Cardiac muscle cell (in vitro differentiated cells and primary cell): ENCODE measurements around the gene FOXK1. TPM values are rescaled to one million over a fixed set of nuclear protein-coding genes. Genes with fewer than 3 reads are reported as not detected.
A peak's percentile ranks its signal among the peaks of the same experiment; 100 is the strongest.
"Not testable (repeated sequence)": the region's sequence is repeated elsewhere in the genome, so short reads cannot be mapped to it uniquely, and the experiment has no call there.

ENCODE experiments used
- DNase-seq, 2 donors: peaks; one replicate each; pipeline versions ENCODE4 v3.0.0 to v3.0.0-alpha.2; 2010 to 2017; ENCODE audit warnings: low read depth in 1 of 2, low spot score in 1 of 2
- H3K27ac ChIP-seq: fragments of 200-600 bp; sonication (generic); 2 replicates; pipeline ENCODE4 v1.5.1; 2016
- H3K27me3 ChIP-seq: fragments of 200-600 bp; sonication (generic); 2 replicates; pipeline ENCODE4 v1.6.0; 2016; ENCODE audit warnings: control low read depth
- H3K36me3 ChIP-seq: fragments of 200-600 bp; sonication (generic); 2 replicates; pipeline ENCODE4 v1.5.1; 2016; ENCODE audit warnings: control low read depth
- H3K4me1 ChIP-seq: fragments of 200-600 bp; sonication (generic); 2 replicates; pipeline ENCODE4 v1.8.1; 2017; ENCODE audit warnings: low read depth, mild to moderate bottlenecking, mixed run types
- H3K4me3 ChIP-seq: fragments of 200-600 bp; sonication (generic); 2 replicates; pipeline ENCODE4 v1.5.1; 2016; ENCODE audit warnings: mild to moderate bottlenecking
- H3K9me3 ChIP-seq: fragments of 200-600 bp; sonication (generic); 2 replicates; pipeline ENCODE4 v1.5.1; 2017; ENCODE audit warnings: low read depth, mild to moderate bottlenecking, control low read depth
- CTCF ChIP-seq: IDR thresholded peaks from 2 replicates; pipeline ENCODE4 v1.5.1; 2012; ENCODE audit warnings: low read depth, mild to moderate bottlenecking, low read length
- polyA plus RNA-seq: library from polyadenylated mRNA; unstranded; fragments of >200 nt; fragmentation: Nextera tagmentation; extraction: Ambion mirVana; gene quantifications from 2 replicates; pipeline ENCODE4 v1.2.1, GENCODE V29; 2016
- total RNA-seq: library from RNA; depleted of rRNA; stranded (reverse); fragments of >200 nt; gene quantifications from 2 replicates; pipeline ENCODE4 v1.2.3, GENCODE V29; 2016

The FOXK1 gene
- total and polyA plus RNA-seq, 2 experiments from 2014 or later = 8.7 to 55.0 TPM

- no peak for TF ChIP-seq CTCF
- Histone ChIP-seq H3K27me3 (no peaks in the 10 kb centered on the region), H3K9me3 (no peaks in the 10 kb centered on the region), H3K4me1 (no peaks in the 10 kb centered on the region), H3K27ac (no peak overlapping the region), H3K36me3 (no peaks in the 10 kb centered on the region), H3K4me3 (no peak overlapping the region)
- no peak for DNase-seq
Measured at GRCh38 chr7:4670791-4671190, 11.3 kb upstream of the FOXK1 start.

DNA sequence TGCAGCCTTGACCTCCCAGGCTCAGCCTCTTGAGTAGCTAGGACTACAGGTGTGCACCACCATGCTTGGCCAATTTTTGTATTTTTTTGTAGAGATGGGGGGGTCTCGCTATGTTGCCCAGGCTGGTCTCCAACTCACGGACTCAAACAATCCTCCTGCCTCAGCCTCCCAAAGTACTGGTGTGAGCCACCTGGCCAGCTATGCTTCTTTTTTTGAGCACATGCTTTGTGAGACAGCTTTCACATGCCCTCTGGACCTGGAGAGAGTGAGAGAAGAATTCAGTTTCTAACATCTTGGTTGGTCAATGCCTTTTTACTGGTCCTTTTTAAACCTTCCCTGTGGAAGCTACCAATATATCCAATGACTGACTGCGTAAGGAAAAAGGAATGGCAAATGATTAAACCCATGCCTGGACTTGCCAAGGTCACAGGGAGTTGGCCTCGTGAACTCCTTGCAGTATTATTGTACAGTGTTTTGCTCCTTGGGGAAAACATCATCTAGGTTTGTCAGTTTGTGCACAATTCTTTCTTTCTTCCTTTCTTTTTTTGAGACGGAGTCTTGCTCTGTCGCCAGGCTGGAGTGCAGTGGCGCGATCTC, 6.2 kb upstream of the FOXK1 start:
- no peaks in the 10 kb centered on the region for H3K9me3 ChIP-seq
- DNase-seq = no peak
- TF ChIP-seq CTCF = no peak
- H3K27me3 ChIP-seq = no peaks in the 10 kb centered on the region
- no peaks in the 10 kb centered on the region for H3K4me1 ChIP-seq
- H3K4me3 ChIP-seq = no peak overlapping the region
- no peak overlapping the region for H3K27ac ChIP-seq
- no peaks in the 10 kb centered on the region for H3K36me3 ChIP-seq

DNA sequence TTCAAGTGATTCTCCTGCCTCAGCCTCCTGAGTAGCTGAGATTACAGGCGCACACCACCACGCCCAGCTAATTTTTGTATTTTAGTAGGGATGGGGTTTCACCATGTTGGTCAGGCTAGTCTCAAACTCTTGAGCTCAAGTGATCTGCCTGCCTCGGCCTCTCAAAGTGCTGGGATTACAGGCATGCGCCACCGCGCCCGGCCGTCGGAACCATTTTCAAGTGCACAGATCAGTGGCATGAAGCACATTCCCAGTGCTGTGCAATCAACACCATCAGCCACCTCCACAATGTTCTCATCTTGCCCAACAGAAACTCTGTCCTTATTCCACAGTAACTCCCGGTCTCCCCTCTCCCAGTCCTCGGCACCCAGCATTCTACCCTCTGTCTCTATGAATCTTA, 4.6 kb upstream of the FOXK1 start:
- not testable (repeated sequence) for H3K27ac ChIP-seq, H3K4me1 ChIP-seq, H3K27me3 ChIP-seq, DNase-seq, H3K4me3 ChIP-seq, H3K9me3 ChIP-seq, H3K36me3 ChIP-seq

DNA sequence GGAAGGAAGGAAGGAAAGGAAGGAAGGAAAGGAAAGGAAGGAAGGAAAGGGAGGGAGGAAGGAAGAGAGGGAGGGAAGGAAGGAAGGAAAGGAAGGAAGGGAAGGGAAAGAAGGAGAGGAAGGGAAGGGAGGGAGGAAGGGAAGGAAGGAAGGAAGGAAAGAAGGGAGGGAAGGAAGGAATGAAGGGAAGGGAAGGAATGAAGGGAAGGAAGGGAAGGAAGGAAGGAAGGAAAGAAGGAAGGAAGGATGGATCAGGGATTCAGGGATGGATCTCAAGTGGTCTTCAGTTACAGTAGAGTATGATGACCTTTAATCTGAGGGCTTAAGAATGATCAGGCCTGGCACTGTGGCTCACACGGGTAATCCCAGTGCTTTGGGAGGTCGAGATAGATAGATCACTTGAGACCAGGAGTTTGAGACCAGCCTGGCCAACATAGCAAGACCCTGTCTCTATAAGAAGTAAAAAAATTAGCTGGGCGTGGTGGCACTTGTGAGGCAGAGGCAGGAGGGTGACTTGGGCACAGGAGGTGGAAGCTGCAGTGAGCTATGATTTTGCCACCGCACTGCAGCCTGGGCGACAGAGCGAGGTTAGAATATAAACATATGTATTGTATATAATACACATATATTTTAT, 760 bp upstream of the FOXK1 start:
- no peak for DNase-seq
- Histone ChIP-seq H3K9me3 (no peaks in the 10 kb centered on the region), H3K27me3 (peaks cover 6% of the 10 kb centered on the region), H3K4me1 (no peaks in the 10 kb centered on the region), H3K27ac (no peak overlapping the region), H3K4me3 (no peak overlapping the region), H3K36me3 (no peaks in the 10 kb centered on the region)
- TF ChIP-seq CTCF = no peak

DNA sequence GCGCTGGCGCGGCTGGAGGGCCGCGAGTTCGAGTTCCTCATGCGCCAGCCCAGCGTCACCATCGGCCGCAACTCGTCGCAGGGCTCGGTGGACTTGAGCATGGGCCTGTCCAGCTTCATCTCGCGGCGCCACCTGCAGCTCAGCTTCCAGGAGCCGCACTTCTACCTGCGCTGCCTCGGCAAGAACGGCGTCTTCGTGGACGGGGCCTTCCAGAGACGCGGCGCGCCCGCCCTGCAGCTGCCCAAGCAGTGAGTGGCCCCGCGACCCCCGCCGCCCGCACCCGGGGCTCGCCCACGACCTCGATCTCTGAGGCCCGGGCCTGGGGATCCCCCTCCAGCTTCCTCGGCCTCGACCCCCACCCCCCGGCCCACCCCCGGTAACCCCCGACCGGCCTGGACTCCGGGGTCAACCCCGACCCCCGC, 537 bp downstream of the FOXK1 start:
- peak overlapping the region; percentile 84 for H3K27ac ChIP-seq
- peak; percentile 50 to 52 for DNase-seq
- TF ChIP-seq CTCF = peak; percentile 2

DNA sequence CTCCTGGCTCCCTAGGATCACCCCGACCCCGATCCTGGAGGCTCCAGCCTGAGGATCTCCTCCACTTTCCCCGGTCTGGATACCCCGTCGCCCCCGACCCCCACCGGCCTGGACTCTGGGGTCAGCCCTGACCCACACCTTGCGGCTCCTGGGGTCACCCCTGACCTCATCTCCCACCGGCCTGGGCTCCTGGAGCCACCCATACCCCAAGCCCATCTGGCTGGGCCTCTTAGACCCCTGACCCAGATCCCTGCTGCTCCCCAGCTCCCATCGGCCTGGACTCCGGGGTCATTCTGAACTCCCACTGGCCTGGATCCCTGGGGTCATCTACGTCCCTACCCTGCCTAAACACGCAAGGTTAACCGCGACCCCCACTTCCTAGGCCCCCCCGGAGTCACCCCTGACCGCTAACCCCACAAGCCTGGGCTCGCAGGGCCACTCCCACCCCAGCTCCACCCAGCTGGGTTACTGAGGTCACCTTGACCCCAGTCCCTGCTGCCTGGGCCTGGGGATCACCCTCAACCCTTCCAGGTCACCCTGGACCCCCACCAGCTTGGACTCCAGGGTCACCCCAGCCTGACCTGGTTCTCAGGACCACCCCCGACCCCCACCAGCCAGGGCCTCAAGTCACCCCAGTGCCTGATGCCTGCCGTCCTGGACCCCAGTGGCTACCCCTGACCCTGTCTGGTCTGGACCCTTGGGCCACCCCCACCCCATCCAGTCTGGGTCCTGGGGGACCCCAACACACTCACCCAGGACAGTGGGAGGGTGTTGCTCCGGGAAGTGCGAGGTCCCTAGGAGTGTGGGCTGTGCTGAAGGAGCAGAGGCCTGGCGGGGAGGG, 1.2 kb downstream of the FOXK1 start:
- H3K4me1 ChIP-seq = no peaks in the 10 kb centered on the region
- peak overlapping the region; percentile 84 for H3K27ac ChIP-seq
- H3K36me3 ChIP-seq = no peaks in the 10 kb centered on the region
- H3K27me3 ChIP-seq = peaks cover 6% of the 10 kb centered on the region
- H3K9me3 ChIP-seq = no peaks in the 10 kb centered on the region
- H3K4me3 ChIP-seq = peak overlapping the region; percentile 97
- TF ChIP-seq CTCF = no peak
- DNase-seq = no peak

More for the DNA sequence above, 537 bp downstream of the FOXK1 start:
- Histone ChIP-seq H3K27me3 (peaks cover 6% of the 10 kb centered on the region), H3K36me3 (no peaks in the 10 kb centered on the region), H3K4me1 (no peaks in the 10 kb centered on the region), H3K9me3 (no peaks in the 10 kb centered on the region), H3K4me3 (peak overlapping the region; percentile 97)
